RPMI8226 (cell line): Measurements from ENCODE around the gene VAPA.

ENCODE experiments used
- DNase-seq: peaks from one replicate; pipeline ENCODE4 v3.0.0-alpha.2; 2015

The VAPA gene

GRCh38 chr18:9944805-9945204 is 31.0 kb downstream of the VAPA start:
- no peak for DNase-seq

- DNase-seq = no peak
These were observed 33.0 kb downstream of the VAPA start for GRCh38 chr18:9946831-9947230.

GRCh38 chr18:9947248-9947647 is 33.4 kb downstream of the VAPA start:
- DNase-seq = no peak

- DNase-seq = no peak
These were observed 35.5 kb downstream of the VAPA start for GRCh38 chr18:9949315-9949714.

- no peak for DNase-seq
These were observed 36.0 kb downstream of the VAPA start for GRCh38 chr18:9949861-9950260.

- DNase-seq = no peak
These were observed 36.6 kb downstream of the VAPA start for GRCh38 chr18:9950289-9951016.

- peak; percentile 27 for DNase-seq
These were observed 37.4 kb downstream of the VAPA start for GRCh38 chr18:9951022-9951859.

GRCh38 chr18:9952633-9953416 is 39.0 kb downstream of the VAPA start:
- no peak for DNase-seq

GRCh38 chr18:9958861-9959399 is 45.1 kb downstream of the VAPA start:
- DNase-seq = no peak

- no peak for DNase-seq
These were observed 45.7 kb downstream of the VAPA start for GRCh38 chr18:9959564-9959963.

- no peak for DNase-seq
These were observed 46.6 kb downstream of the VAPA start for GRCh38 chr18:9960258-9960904.

GRCh38 chr18:9961041-9961440 is 47.2 kb downstream of the VAPA start:
- DNase-seq = no peak

- DNase-seq = no peak
These were observed 52.2 kb downstream of the VAPA start for GRCh38 chr18:9965711-9966624.

- DNase-seq = no peak
These were observed 54.4 kb downstream of the VAPA start for GRCh38 chr18:9968081-9968848.

GRCh38 chr18:9969247-9969646 is 55.4 kb downstream of the VAPA start:
- no peak for DNase-seq

- DNase-seq = peak; percentile 84
These were observed 57.6 kb downstream of the VAPA start for GRCh38 chr18:9971313-9971920.

GRCh38 chr18:9973470-9973869 is 59.7 kb downstream of the VAPA start:
- DNase-seq = no peak

GRCh38 chr18:9974279-9974915 is 60.6 kb downstream of the VAPA start:
- DNase-seq = no peak

GRCh38 chr18:9975658-9976057 is 61.8 kb downstream of the VAPA start:
- no peak for DNase-seq

GRCh38 chr18:9982711-9983110 is 68.9 kb downstream of the VAPA start:
- DNase-seq = no peak
